ENCODE data around the gene LHFPL5.

LHFPL5 gene

DNA sequence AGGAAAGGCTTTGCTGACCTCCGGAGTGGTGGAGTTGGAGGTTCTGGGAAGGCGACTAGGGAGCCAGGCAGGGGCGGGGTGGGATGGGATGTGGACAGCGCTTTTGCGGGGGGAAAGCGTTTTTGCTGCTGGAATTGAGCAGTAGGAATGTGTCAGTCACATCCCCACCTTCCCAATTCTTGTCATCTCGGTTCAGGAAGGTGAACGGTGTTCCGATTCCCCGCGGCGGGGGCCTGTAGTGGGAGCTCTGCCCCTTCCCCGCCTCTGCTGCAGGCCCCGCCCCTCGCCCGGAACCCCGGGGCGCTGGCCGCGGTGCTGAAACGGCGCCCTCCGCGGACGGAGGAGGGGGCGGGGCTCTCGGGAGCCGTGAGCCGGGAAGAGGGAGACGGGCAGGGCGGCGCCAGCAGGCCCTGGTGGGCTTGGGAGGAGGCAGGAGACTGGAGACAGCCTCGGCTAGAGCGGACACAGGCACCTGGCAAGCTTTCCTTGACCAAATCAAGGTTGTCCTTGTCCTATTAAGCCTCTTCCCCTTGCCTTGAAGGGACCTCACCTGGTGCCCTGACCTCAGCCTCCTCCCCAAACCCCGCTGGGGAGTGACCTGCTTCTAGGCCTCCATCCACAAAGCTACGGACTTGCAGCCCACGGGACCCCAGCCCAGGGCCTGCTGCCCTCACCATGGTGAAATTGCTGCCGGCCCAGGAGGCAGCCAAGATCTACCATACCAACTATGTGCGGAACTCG is at the start of gene LHFPL5:
TSS of gene LHFPL5 (plus strand) at position 357 of the 741 bp plus-strand sequence. CDS start at position 676, 319 bp downstream.
- DNase-seq (ENCODE audit: low read depth in 2 of 2): no peak

GRCh38 chr6:35757456-35758123 is 47.6 kb upstream of the LHFPL5 start:
- DNase-seq (ENCODE audit: low read depth in 2 of 2): no peak

DNA sequence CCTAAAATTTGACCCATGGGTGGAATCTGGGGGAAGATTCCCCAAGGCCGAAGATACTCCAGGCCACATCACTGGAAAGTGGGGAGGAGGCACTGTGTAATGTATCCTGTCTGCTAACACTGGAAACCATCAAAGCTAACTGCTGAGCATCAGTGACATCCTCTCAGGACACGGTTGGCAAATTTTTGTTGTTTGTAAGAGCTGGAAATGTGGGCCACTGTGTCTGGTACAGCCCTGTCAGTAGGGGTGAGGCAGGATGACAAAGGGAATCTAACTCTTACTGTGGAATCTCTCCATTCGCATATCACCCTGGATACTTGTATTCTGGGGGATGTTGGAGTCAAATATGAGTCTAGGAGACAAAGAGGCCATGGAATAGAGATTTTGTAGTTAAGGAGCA is 45.7 kb upstream of the LHFPL5 start:
- DNase-seq (ENCODE audit: low read depth in 2 of 2): no peak

GRCh38 chr6:35765739-35766138 is 39.4 kb upstream of the LHFPL5 start:
- no peak for DNase-seq (ENCODE audit: low read depth in 2 of 2)

DNA sequence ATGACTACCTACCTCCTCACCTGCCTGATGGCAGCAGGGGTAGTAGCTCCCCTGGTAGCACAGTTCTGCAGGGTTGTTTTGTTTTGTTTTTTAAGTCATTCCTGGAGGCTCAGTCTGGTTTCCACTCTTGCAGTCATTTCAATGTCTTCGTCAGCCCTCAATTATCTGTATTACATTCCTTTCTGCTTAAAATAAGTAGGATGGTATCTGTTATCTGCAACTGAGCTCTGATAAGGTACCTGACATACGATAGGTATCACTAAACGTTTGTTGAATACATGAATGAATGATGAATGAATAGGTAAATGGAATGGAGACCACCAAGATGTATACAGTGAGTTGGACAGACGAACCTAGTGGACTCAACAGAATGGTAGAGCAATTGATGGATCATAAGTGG is 35.9 kb upstream of the LHFPL5 start:
- no peak for DNase-seq (ENCODE audit: low read depth in 2 of 2)

GRCh38 chr6:35771343-35771627 is 33.9 kb upstream of the LHFPL5 start:
- no peak for DNase-seq (ENCODE audit: low read depth in 2 of 2)

GRCh38 chr6:35774116-35774794 is 30.9 kb upstream of the LHFPL5 start:
- DNase-seq (ENCODE audit: low read depth in 2 of 2): no peak

- no peak for DNase-seq (ENCODE audit: low read depth in 2 of 2)
These were observed 30.1 kb upstream of the LHFPL5 start for GRCh38 chr6:35775031-35775430.

- DNase-seq (ENCODE audit: low read depth in 2 of 2): no peak
These were observed 28.6 kb upstream of the LHFPL5 start, which contains the start of gene CLPSL2 for GRCh38 chr6:35776364-35777215. TSS of gene CLPSL2 (plus strand) at chr6:35776598. CDS start at chr6:35776619, 21 bp downstream.

DNA sequence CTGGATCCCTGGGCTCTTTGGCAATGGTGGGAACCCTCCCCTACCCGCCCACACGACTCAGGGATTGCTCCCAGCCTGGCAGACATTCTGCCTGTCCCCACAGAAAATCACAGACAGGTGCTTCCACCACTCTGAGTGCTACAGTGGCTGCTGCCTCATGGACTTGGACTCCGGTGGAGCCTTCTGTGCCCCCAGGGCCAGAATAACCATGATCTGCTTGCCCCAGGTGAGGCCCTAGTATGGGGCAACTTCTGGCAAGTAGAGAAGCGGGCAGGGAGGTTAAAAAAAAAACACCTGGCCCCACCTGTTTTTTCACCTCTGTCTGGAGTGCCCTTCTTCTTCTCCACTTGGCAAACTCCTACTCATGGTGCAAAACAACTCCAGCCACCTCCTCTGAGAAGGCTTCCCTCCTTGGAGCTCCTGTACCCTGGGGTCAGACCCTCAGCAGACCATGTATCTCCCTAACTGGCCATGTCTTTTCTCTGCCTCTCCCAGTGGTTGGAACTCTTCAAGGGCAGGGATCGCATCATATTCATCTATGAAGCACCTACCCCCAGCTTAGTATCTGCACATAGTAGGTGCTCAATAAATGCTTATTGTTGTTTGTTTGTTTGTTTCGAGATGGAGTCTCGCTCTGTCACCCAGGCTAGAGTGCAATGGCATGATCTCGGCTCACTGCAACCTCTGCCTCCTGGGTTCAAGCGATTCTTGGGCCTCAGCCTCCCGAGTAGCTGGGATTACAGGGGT is 27.6 kb upstream of the LHFPL5 start:
- no peak for DNase-seq (ENCODE audit: low read depth in 2 of 2)

DNA sequence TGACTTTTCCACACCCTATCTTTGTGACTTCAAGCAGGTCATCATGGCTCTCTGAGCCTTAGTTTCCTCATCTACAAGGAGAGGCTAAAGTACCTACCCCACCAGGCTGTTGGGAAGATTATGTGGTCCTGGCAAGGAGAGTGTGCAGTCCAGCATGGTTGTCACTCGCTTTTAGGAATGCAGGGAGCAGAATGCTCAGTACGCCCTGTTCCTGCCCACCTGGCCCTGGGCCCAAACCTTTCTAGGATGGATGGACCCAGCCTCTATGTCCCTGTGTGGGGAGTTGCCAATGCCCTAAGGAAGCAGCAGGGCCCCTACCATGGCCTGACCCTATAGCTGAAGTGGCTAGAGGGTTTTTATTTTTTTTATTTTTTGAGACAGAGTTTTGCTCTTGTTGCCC is 26.7 kb upstream of the LHFPL5 start:
- no peak for DNase-seq (ENCODE audit: low read depth in 2 of 2)

DNA sequence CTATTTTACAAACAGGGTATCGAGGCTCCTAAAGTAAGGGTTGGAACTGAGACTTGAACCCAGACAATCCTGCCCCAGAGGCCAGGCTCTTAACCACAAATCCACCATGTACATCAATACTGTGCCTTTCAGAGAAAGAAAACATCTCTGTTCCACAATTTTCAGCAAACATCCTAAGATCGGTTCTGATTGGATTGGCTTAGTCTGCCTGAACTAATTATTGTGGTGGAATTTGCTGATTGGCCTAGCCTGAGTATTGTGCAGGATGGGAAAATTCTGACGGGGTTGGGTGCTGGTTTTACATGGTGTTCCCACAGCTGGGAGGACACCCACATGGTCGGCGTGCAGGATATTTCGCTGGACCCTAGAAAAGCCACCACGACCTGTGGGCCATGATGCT is 24.4 kb upstream of the LHFPL5 start, which contains the start of gene CLPSL1:
TSS of gene CLPSL1 (plus strand) at position 301 of the 400 bp plus-strand sequence. CDS start at position 393, 92 bp downstream.
- no peak for DNase-seq (ENCODE audit: low read depth in 2 of 2)

- no peak for DNase-seq (ENCODE audit: low read depth in 2 of 2)
These were observed 23.9 kb upstream of the LHFPL5 start for GRCh38 chr6:35781290-35781689.

DNA sequence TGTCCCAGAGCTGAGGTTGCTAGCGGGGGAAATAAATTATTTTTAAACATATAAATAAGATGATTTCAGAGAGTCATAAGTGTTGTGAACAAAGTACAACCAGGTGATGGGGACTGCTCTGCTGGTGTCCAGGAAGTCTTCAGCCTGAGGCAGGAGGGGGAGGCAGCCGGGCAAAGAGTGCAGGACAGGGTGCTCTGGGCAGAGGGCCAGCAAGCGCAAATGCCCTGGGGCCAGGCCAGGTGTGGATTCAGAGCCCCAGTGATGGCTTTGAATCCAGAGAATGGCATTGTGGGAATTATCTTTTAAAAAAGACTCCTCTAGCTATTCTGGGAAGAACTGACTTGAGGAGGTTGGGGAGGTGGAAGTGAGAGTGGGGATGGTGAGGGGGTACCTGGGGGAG is 22.7 kb upstream of the LHFPL5 start:
- DNase-seq (ENCODE audit: low read depth in 2 of 2): no peak

DNA sequence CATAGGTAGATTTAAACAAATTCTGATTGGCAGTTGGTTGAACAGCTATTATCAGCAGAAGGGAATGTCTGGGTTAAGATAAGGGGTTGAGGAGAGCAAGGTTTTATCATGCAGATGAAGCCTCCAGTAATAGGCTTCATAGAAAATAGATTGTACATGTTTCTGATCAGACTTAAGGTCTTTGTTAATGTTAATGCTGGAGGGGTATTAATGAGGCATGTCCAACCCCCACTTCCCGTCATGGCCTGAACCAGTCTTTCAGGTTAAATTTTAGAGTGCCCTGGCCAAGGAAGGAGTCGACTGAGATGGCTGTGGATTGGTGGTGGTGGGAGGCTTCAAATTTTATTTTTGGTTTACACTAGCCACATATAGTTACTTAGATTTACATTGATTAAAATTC is 21.0 kb upstream of the LHFPL5 start:
- no peak for DNase-seq (ENCODE audit: low read depth in 2 of 2)

DNA sequence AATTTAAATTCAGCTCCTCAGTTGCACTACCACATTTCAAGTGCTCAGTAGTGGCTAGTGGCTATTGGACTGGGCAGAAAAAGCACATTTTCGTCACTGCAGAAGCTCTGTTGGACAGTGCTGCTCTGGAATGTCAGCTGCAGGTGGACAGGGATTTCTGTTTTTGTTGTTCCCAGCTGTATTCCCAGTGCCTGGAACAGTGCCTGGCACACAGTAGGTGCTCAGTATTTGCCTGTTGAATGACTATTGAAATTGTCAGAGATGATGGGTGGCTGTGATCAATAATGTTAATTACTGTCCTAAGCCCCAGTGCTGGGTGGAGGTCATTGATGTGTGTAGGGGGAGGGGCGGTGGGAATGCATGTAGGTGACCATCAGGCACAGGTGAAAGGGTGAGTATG is 18.9 kb upstream of the LHFPL5 start:
- DNase-seq (ENCODE audit: low read depth in 2 of 2): no peak

GRCh38 chr6:35786810-35787209 is 18.3 kb upstream of the LHFPL5 start:
- DNase-seq (ENCODE audit: low read depth in 2 of 2): no peak

DNA sequence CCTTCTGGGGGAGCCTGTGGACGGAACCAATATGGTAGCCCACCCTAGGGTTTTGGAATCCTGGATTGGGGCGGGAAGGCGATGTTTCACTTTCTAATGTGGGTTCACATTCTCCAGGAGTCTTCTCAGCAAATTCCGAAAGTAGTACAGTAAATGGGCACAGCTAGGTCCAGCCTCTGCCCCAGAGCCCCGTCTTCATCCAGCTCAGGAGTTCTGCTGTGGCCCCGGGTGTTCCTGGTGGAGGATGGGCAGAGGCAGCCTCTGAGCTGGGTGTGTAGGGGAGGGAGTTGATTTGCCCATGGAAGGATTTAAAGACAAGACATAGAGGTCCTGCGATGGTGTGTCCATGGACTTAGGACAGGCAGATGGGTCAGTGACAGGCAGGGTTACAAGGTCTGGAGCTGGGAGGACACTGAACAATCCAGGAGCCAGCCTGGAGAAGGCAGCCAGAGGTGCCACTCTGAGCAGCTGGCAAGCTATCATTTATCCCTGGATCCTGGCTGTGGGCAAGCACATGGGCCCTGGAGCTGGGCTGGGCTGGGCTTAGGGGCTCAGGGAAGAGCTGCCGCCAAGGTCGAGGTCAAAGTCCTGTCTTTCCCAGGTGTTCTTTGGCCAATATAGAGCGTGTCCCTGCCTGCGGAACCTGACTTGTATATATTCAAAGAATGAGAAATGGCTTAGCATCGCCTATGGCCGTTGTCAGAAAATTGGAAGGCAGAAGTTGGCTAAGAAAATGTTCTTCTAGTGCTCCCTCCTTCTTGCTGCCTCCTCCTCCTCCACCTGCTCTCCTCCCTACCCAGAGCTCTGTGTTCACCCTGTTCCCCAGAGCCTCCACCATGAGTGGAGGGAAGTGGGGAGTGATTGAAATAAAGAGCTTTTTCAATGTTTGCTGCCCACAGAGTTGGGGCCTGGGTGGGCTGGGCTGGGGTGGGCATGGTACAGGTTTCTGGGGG is 17.6 kb upstream of the LHFPL5 start:
- DNase-seq (ENCODE audit: low read depth in 2 of 2): no peak

DNA sequence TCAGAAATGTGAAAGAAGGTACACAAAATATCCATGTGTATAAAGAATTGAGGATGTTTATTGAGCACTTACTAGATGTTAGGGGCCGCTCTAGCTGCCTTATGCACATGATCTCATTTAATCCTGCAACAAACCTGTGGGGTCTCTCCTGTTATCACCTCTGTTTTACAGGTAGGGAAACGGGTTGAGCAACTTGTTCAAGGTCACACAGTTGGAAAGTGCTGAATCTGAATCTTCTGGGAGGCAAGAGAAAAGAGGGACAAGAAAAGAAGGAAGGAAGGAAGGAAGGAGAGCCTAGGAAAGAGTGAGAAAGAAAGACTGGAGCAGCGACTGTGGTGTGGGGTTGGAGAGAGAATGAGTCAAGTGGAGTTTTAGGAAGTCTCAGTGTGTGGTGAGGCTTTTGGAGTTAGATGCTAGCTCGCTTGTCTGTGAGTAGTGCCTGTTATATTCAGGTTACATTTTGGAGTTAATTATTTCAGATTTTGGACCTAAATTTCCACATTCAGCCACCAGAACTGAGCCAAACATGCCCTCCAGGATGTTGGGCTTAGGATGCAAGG is 16.6 kb upstream of the LHFPL5 start:
- no peak for DNase-seq (ENCODE audit: low read depth in 2 of 2)

DNA sequence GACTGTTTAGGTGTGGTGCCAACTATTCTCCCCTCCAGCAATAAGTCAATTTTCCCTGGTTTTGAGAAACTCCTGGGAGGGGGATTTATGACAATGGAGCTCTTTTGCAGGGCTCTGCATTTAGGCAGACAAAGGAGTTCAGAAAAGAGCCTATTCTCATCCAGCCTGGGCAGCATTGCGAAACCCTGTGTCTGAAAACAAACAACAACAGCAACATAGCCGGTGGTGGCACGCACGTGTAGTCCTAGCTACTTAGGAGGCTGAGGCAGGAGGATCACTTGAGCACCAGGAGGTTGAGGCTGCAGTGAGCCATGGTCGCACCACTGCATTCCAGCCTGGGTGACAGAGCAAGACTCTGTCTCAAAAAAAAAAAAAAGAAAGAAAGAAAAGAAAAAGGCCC is 14.5 kb upstream of the LHFPL5 start:
- no peak for DNase-seq (ENCODE audit: low read depth in 2 of 2)
